Body of pancreas (tissue), 4 donors: Measurements from ENCODE around the gene EBF3.

Experiments
- CTCF ChIP-seq, 7 experiments: fragments of 450-650 bp in 4 of 7; fragments of 200-600 bp in 3 of 7; sonication (generic) in 3 of 7; IDR thresholded peaks; one replicate each; pipeline ENCODE4 v1.5.1; 2016 to 2019; ENCODE audit warnings: antibody characterized with exemption in 7 of 7
- POLR2A ChIP-seq, 3 donors: fragments of 450-650 bp; IDR thresholded peaks; one replicate each; pipeline ENCODE4 v1.6.1; 2016; ENCODE audit warnings: antibody characterized with exemption in 3 of 3, mild to moderate bottlenecking in 2 of 3

GRCh38 chr10:129922598-129923123 is 41.4 kb downstream of the EBF3 start:
- TF ChIP-seq CTCF (IDR thresholded peaks at IDR 0.05) (no peak), POLR2A (IDR thresholded peaks at IDR 0.05) (no peak)
